Measurements from ENCODE around the gene CSNK1D. TPM values are rescaled to one million over a fixed set of nuclear protein-coding genes. Genes with fewer than 3 reads are reported as not detected.

Gene CSNK1D
- total and polyA plus RNA-seq, 4 donors = 39.9 to 153 (median 101) TPM

DNA sequence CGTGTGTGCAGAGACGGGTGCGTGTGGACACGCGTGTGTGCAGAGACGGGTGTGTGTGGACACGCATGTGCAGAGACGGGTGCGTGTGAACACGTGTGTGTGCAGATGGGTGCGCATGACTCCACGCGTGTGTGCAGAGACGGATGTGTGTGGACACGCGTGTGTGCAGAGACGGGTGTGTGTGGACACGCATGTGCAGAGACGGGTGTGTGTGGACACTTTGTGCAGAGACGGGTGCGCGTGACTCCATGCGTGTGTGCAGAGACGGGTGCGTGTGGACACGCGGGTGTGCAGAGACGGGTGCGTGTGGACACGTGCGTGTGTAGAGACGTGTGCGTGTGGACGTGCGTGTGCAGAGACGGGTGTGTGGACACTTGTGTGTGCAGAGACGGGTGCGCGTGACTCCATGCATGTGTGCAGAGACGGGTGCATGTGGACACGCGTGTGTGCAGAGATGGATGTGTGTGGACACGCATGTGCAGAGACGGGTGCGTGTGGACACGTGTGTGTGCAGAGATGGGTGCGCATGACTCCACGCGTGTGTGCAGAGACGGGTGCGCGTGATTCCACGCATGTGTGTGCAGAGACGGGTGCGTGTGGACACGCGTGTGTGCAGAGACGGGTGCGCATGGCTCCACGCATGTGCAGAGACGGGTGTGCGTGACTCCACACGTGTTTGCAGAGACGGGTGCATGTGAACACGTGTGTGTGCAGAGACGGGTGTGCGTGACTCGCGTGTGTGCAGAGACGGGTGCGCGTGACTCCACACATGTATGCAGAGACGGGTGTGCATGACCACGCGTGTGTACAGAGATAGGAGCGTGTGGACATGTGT, 45.5 kb upstream of the CSNK1D start:
- ATAC-seq (ENCODE audit: low FRiP score) (no peak), DNase-seq (peak in 1 of 2 donors; percentile 32)
- no peaks in the 10 kb centered on the region for H3K9me3 ChIP-seq (ENCODE audit: control insufficient read depth, low read length)
- intact Hi-C loops (cut with DNase I) = no loop called here
- no peaks in the 10 kb centered on the region for H3K27me3 ChIP-seq (ENCODE audit: control insufficient read depth in 1 of 2, insufficient read depth in 2 of 2, low read length in 1 of 2)
- no peaks in the 10 kb centered on the region for H3K36me3 ChIP-seq (ENCODE audit: control insufficient read depth in 1 of 2, insufficient read depth in 2 of 2, low read length in 1 of 2)
- 95% methylated on average over 76 of the region's 76 CpGs for WGBS, 2 donors
- no peaks in the 10 kb centered on the region for H3K4me1 ChIP-seq (ENCODE audit: control insufficient read depth in 1 of 2, insufficient read depth in 2 of 2, low read length in 2 of 2)
- H3K4me3 ChIP-seq (ENCODE audit: low read length in 2 of 2) = no peak overlapping the region
- no peak overlapping the region for H3K27ac ChIP-seq (ENCODE audit: low read depth in 1 of 2, low read length in 2 of 2)

DNA sequence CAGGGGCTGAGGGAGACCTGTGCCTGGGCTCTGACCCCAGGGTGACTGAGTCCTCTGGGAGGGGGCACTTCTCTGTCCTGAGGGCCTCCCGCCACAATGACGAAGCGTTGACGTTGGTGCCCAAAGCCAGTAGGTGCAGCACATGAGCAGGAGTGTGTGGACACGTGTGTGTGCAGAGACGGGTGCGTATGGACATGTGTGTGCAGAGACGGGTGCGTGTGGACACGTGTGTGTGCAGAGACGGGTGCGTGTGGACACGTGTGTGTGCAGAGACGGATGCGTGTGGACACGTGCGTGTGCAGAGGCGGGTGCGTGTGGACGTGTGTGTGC, 44.6 kb upstream of the CSNK1D start:
- Histone ChIP-seq H3K27ac (ENCODE audit: low read depth in 1 of 2, low read length in 2 of 2) (no peak overlapping the region), H3K9me3 (ENCODE audit: control insufficient read depth, low read length) (no peaks in the 10 kb centered on the region), H3K36me3 (ENCODE audit: control insufficient read depth in 1 of 2, insufficient read depth in 2 of 2, low read length in 1 of 2) (no peaks in the 10 kb centered on the region), H3K27me3 (ENCODE audit: control insufficient read depth in 1 of 2, insufficient read depth in 2 of 2, low read length in 1 of 2) (no peaks in the 10 kb centered on the region), H3K4me3 (ENCODE audit: low read length in 2 of 2) (no peak overlapping the region), H3K4me1 (ENCODE audit: control insufficient read depth in 1 of 2, insufficient read depth in 2 of 2, low read length in 2 of 2) (no peaks in the 10 kb centered on the region)
- 95 to 97% methylated on average over 20 of the region's 20 CpGs for WGBS, 2 donors
- ATAC-seq (ENCODE audit: low FRiP score) (no peak), DNase-seq (peak in 1 of 2 donors; percentile 44)
- intact Hi-C loops (cut with DNase I) = no loop called here

DNA sequence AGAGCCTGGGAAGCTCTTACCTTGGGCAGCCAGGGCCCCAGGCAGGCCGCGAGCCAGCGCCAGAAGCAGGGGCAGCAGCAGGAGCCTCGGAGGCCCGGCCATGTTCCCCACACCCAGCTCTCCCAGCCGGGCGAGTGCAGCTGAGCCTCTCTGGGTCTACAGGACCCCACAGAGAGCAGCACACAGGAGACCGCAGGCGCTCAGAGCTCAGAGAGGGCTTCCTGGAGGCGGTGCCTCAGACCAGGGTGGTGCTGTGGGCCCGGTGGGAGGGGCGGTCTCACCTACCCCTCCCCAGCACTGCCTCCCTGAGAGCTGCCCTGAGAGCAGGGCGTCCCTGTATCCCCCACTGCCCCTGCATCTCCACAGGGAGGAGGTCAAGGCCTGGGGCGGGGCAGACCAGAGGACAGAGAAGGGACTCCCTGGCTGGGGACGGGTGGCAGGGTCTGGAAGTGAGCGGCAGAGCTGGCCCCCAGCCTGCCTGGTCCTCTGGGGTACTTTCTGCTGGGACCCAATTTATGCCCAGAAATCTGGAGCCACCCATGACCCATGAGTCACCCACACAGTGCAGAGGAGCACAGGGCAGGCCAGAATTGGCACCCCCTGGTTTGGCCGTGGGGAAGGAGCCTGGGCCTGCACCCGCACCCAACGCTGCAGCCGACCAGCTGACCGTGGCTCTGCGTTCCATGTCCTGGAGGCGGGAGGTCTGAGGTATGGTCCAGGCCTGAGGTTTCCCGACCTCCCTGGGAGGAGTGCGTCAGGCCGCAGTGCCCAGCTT, 44.1 kb upstream of the CSNK1D start, which contains the start of gene CD7:
TSS of gene CD7 (minus strand) at position 215 of the 775 bp plus-strand sequence. CDS start at position 102, 113 bp downstream.
- no peak within 1 kb of the TSS for H3K27ac ChIP-seq (ENCODE audit: low read depth in 1 of 2, low read length in 2 of 2)
- intact Hi-C loops (cut with DNase I) = no loop called here
- 75 to 81% methylated on average over 26 of the region's 26 CpGs for WGBS, 2 donors
- DNase-seq (peak in 1 of 2 donors; percentile 44), ATAC-seq (ENCODE audit: low FRiP score) (no peak)
- H3K4me3 ChIP-seq (ENCODE audit: low read length in 2 of 2) = no peak within 1 kb of the TSS
- H3K4me1 ChIP-seq (ENCODE audit: control insufficient read depth in 1 of 2, insufficient read depth in 2 of 2, low read length in 2 of 2) = no peaks in the 10 kb centered on the region
- no peaks in the 10 kb centered on the region for H3K36me3 ChIP-seq (ENCODE audit: control insufficient read depth in 1 of 2, insufficient read depth in 2 of 2, low read length in 1 of 2)
- H3K27me3 ChIP-seq (ENCODE audit: control insufficient read depth in 1 of 2, insufficient read depth in 2 of 2, low read length in 1 of 2) = no peaks in the 10 kb centered on the region
- no peaks in the 10 kb centered on the region for H3K9me3 ChIP-seq (ENCODE audit: control insufficient read depth, low read length)

DNA sequence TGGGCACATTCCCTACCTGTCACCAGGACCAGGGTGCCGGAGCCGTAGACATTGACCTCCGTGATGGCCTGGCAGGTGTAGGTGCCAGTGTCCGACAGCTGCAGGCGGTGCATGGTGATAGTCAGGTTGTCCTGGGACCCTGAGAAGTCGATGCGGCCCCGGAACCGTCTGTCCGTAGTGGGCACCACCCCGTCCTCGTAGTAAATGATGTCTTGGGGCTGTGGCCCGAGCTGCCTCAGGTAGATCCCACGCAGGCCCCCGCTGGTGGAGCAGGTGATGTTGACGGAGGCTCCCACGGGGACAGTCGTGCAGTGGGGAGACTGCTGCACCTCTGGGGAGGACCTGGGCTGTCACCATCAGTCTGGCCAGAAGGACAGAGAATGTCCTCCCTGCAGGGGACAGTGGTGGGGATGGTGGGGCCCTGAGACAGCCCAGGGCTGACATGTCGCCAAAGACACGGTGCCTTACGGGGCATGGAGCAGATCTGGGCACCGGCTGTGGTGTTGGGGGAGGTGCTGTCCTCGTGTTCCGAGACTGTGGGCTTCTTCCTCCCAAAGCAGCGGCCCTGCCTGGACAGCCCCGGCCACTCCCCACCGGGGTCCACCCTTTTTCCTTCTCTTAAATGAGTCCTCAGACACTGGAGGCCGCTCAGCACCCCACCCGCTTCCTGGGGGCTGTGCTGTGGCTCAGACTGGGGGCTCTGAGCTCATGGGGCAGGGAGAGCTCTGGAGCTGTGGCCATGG, 43.3 kb upstream of the CSNK1D start:
- DNase-seq (peak in 1 of 2 donors; percentile 41), ATAC-seq (ENCODE audit: low FRiP score) (no peak)
- H3K4me1 ChIP-seq (ENCODE audit: control insufficient read depth in 1 of 2, insufficient read depth in 2 of 2, low read length in 2 of 2) = no peaks in the 10 kb centered on the region
- no peaks in the 10 kb centered on the region for H3K27me3 ChIP-seq (ENCODE audit: control insufficient read depth in 1 of 2, insufficient read depth in 2 of 2, low read length in 1 of 2)
- no peaks in the 10 kb centered on the region for H3K36me3 ChIP-seq (ENCODE audit: control insufficient read depth in 1 of 2, insufficient read depth in 2 of 2, low read length in 1 of 2)
- no peak overlapping the region for H3K27ac ChIP-seq (ENCODE audit: low read depth in 1 of 2, low read length in 2 of 2)
- no peak overlapping the region for H3K4me3 ChIP-seq (ENCODE audit: low read length in 2 of 2)
- intact Hi-C loops (cut with DNase I) = no loop called here
- WGBS, 2 donors = 73 to 76% methylated on average over 29 of the region's 29 CpGs
- H3K9me3 ChIP-seq (ENCODE audit: control insufficient read depth, low read length) = no peaks in the 10 kb centered on the region

DNA sequence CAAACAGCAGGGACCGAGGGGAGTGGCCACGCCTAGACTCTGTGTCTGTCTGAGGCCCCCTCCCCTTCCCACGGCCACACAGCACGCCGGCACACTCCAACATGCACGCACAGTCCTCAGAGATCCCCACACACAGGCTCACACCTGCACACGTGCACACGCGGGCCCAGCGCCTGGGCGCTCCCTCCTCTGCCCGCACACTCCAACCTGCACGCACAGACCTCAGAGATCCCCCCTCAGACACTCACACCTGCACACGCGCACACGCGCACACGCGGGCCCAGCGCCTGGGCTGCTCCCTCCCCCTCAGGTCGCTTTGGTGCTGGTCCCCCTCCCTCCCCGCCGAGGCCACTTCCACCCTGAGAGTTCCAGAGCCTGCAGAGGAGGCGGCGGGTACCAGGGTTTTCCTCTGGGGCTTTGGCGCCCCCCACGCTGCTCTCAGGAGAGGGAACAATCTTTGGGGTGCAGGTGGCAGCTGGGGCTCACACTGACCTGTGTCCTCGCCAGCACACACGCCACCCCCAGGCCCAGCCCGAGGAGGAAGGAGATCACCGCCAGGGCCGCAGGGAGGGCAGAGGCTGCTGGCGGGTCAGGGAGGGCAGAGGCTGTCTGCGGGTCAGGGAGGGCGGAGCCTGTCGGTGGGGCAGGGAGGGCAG, 42.3 kb upstream of the CSNK1D start:
- ATAC-seq (ENCODE audit: low FRiP score) = peak; percentile 28
- no peak overlapping the region for H3K4me3 ChIP-seq (ENCODE audit: low read length in 2 of 2)

DNA sequence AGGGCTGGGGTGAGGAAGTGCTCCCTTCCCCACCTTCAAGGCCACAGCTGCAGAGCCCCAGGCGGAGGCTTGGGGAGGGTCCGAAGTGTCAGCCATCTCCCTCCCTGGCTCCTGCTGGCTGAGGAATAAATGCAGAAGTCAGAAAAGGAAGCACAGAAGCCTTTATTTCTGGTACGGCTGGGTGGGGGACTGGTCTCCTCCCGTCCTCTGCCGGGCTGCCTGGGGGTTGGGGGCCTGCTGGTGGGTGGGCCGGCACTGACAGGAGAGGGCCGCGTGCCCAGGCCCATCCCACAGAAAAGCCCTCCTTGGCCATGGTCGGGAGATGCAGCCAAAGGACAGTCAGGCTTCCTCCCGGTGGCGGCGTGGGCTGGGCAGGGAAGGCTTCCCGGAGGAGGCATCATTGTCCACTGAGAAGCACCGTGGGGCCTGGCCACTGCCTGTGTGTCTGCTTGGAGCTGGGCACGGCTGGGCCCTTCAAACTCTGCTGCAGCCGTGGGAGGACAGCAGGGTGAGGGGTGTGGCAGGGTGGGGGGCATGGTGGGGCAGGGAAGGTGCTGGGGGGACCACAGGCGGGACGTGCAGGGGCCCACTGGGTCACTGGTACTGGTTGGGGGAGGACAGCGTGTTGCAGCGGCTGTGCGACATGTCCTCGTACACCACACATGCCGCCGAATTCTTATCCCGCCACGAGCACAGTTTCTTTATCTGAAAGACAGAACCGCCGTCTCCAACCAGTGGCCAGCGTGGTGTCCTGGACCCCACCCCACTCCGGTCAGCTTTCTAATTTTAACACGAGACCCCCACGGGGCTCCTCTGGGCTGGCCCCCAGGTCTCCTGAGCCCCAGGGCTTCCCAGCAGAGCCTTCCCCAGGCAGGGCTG, 41.5 kb upstream of the CSNK1D start:
- Histone ChIP-seq H3K27ac (ENCODE audit: low read depth in 1 of 2, low read length in 2 of 2) (no peak overlapping the region), H3K36me3 (ENCODE audit: control insufficient read depth in 1 of 2, insufficient read depth in 2 of 2, low read length in 1 of 2) (no peaks in the 10 kb centered on the region), H3K4me1 (ENCODE audit: control insufficient read depth in 1 of 2, insufficient read depth in 2 of 2, low read length in 2 of 2) (no peaks in the 10 kb centered on the region), H3K4me3 (ENCODE audit: low read length in 2 of 2) (no peak overlapping the region), H3K27me3 (ENCODE audit: control insufficient read depth in 1 of 2, insufficient read depth in 2 of 2, low read length in 1 of 2) (no peaks in the 10 kb centered on the region), H3K9me3 (ENCODE audit: control insufficient read depth, low read length) (no peaks in the 10 kb centered on the region)
- no peak for ATAC-seq (ENCODE audit: low FRiP score)
- 49 to 51% methylated on average over 29 to 32 of the region's 32 CpGs for WGBS, 2 donors
- no peak for DNase-seq
- intact Hi-C loops (cut with DNase I) = no loop called here

More for the DNA sequence above, 42.3 kb upstream of the CSNK1D start:
- Histone ChIP-seq H3K4me1 (ENCODE audit: control insufficient read depth in 1 of 2, insufficient read depth in 2 of 2, low read length in 2 of 2) (no peaks in the 10 kb centered on the region), H3K27me3 (ENCODE audit: control insufficient read depth in 1 of 2, insufficient read depth in 2 of 2, low read length in 1 of 2) (no peaks in the 10 kb centered on the region), H3K27ac (ENCODE audit: low read depth in 1 of 2, low read length in 2 of 2) (no peak overlapping the region), H3K36me3 (ENCODE audit: control insufficient read depth in 1 of 2, insufficient read depth in 2 of 2, low read length in 1 of 2) (no peaks in the 10 kb centered on the region), H3K9me3 (ENCODE audit: control insufficient read depth, low read length) (no peaks in the 10 kb centered on the region)
- intact Hi-C loops (cut with DNase I) = no loop called here
- WGBS, 2 donors = 16 to 20% methylated on average over 35 to 36 of the region's 36 CpGs
- DNase-seq = no peak

DNA sequence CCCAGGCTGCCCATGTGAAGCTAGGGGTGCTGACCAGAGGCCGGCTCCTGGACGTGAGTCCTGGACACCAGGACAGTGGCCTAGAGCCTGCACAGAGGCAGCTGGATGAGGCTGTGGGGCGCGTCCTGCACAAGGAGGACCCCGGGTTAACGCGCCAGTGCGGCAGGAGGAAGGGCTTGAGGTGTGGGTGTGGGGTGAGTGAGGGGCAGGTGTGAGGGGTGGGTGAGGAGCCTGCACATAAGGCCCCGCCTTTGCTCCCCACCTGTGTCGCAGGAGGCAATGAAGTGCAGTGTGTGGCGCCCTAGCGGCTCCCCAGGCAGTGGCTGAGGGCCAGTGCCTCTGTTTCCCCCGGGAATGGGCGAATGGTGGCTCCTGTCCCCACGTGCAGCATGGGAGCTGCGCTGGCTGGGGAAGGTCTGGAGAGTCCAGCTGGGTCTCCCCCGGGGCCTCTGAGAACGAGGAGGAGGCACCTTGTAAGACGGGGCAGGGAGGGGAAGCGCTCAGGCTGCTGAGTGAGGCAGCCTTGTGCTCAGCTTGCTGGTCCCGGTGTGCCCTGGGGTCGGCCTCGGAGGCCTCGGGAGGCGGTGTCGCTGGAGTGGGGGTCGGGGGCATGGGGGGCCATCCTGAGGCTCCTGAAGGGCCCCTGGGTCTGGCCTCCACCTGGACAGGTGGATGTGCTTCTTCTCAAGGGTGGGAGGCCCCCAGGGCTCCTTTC, 40.7 kb upstream of the CSNK1D start:
- 73 to 75% methylated on average over 27 of the region's 27 CpGs for WGBS, 2 donors
- H3K27me3 ChIP-seq (ENCODE audit: control insufficient read depth in 1 of 2, insufficient read depth in 2 of 2, low read length in 1 of 2) = no peaks in the 10 kb centered on the region
- no peaks in the 10 kb centered on the region for H3K9me3 ChIP-seq (ENCODE audit: control insufficient read depth, low read length)

More for the DNA sequence above, 40.7 kb upstream of the CSNK1D start:
- Histone ChIP-seq H3K27ac (ENCODE audit: low read depth in 1 of 2, low read length in 2 of 2) (no peak overlapping the region), H3K36me3 (ENCODE audit: control insufficient read depth in 1 of 2, insufficient read depth in 2 of 2, low read length in 1 of 2) (no peaks in the 10 kb centered on the region), H3K4me3 (ENCODE audit: low read length in 2 of 2) (no peak overlapping the region), H3K4me1 (ENCODE audit: control insufficient read depth in 1 of 2, insufficient read depth in 2 of 2, low read length in 2 of 2) (no peaks in the 10 kb centered on the region)
- DNase-seq = peak in 1 of 2 donors; percentile 32
- intact Hi-C loops (cut with DNase I) = no loop called here
- ATAC-seq (ENCODE audit: low FRiP score) = no peak

Data from aorta (tissue), 5 donors.